Gastrocnemius medialis (tissue), 4 donors: ENCODE measurements around the gene ARHGEF4.

Experiments
- CTCF ChIP-seq, 5 experiments: fragments of 450-650 bp in 3 of 5; fragments of 200-600 bp in 2 of 5; sonication (generic) in 2 of 5; IDR thresholded peaks in 4 of 5; conservative IDR thresholded peaks in 1 of 5; 1 replicate in 4 of 5; 2 replicates in 1 of 5; pipeline ENCODE4 v1.5.1; 2016 to 2019; ENCODE audit warnings: antibody characterized with exemption in 5 of 5, mild to moderate bottlenecking in 3 of 5, moderate library complexity in 3 of 5
- POLR2A ChIP-seq, 2 donors: fragments of 450-650 bp; IDR thresholded peaks; one replicate each; pipeline ENCODE4 v1.6.1; 2017; ENCODE audit warnings: antibody characterized with exemption in 2 of 2, mild to moderate bottlenecking in 2 of 2, moderate library complexity in 2 of 2

- no peak for TF ChIP-seq CTCF (IDR thresholded peaks at IDR 0.05 in 4 of 5, conservative IDR thresholded peaks at IDR 0.05 in 1 of 5)
- TF ChIP-seq POLR2A (IDR thresholded peaks at IDR 0.05): no peak
Observed at GRCh38 chr2:130829015-130829414, 7.7 kb upstream of the ARHGEF4 start.
